WTC11 (cell line): Measurements from ENCODE around the gene KCNIP4. TPM values are rescaled to one million over a fixed set of nuclear protein-coding genes. Genes with fewer than 3 reads are reported as not detected.

Source experiments
- ATAC-seq: fragments of 200-7000 bp; cut with Tn5 transposase; 2 replicates; pipeline ENCODE4 v1.10.0; 2021; ENCODE audit warnings: mild to moderate bottlenecking, moderate library complexity
- CTCF ChIA-PET: fragments of 300-600 bp; sonication (Branson Sonifier 250); formaldehyde crosslinking; loops from one replicate; lab custom pipeline; 2021; ENCODE audit warnings: antibody characterized with exemption; lab: Charles Lee
- POLR2A ChIA-PET: fragments of 350-600 bp; sonication (Branson Sonifier 250); formaldehyde crosslinking; loops from one replicate; lab custom pipeline; 2021; ENCODE audit warnings: antibody characterized with exemption; lab: Charles Lee
- DNase-seq: peaks from one replicate; pipeline ENCODE4 v3.0.0; 2021; ENCODE audit warnings: low spot score
- H3K27ac Mint-ChIP-seq: 2 replicates; pipeline ENCODE4 v1.8.0; 2021; ENCODE audit warnings: mixed read lengths
- H3K27me3 Mint-ChIP-seq: 2 replicates; pipeline ENCODE4 v1.8.0; 2021; ENCODE audit warnings: low read depth, mild to moderate bottlenecking, moderate library complexity, mixed read lengths
- H3K36me3 Mint-ChIP-seq: 2 replicates; pipeline ENCODE4 v1.8.0; 2021; ENCODE audit warnings: mixed read lengths
- H3K4me1 Mint-ChIP-seq: 2 replicates; pipeline ENCODE4 v1.8.0; 2022; ENCODE audit warnings: mixed read lengths
- H3K4me3 Mint-ChIP-seq: 2 replicates; pipeline ENCODE4 v1.8.0; 2021; ENCODE audit warnings: mild to moderate bottlenecking, moderate library complexity, mixed read lengths
- H3K9me3 Mint-ChIP-seq: 2 replicates; pipeline ENCODE4 v1.8.0; 2021; ENCODE audit warnings: mixed read lengths
- ETV6 ChIP-seq: sonication (generic); formaldehyde crosslinking; IDR thresholded peaks from 2 replicates; pipeline ENCODE4 v1.8.1; 2022; ENCODE audit warnings: mild to moderate bottlenecking, missing genetic modification reagents
- FOXJ3 ChIP-seq: sonication (generic); formaldehyde crosslinking; IDR thresholded peaks from 2 replicates; pipeline ENCODE4 v1.9.0; 2021; ENCODE audit warnings: missing genetic modification reagents, mild to moderate bottlenecking, borderline replicate concordance
- GABPB1 ChIP-seq: sonication (generic); formaldehyde crosslinking; IDR thresholded peaks from 2 replicates; pipeline ENCODE4 v1.8.1; 2023; ENCODE audit warnings: mild to moderate bottlenecking, missing genetic modification reagents
- GRHL2 ChIP-seq: fragments of 250-450 bp; sonication (Bioruptor Pico); IDR thresholded peaks from 2 replicates; pipeline ENCODE4 v1.8.0; 2022; ENCODE audit warnings: mild to moderate bottlenecking, moderate library complexity; ENCODE audit not compliant: insufficient replicate concordance, severe bottlenecking
- MXD4 ChIP-seq: fragments of 250-450 bp; sonication (Bioruptor Pico); IDR thresholded peaks from 2 replicates; pipeline ENCODE4 v1.8.0; 2021; ENCODE audit warnings: mild to moderate bottlenecking, moderate library complexity, borderline replicate concordance
- NFATC4 ChIP-seq: fragments of 250-450 bp; sonication (Bioruptor Pico); IDR thresholded peaks from 2 replicates; pipeline ENCODE4 v1.9.0; 2021; ENCODE audit warnings: mild to moderate bottlenecking
- NR3C1 ChIP-seq: sonication (generic); formaldehyde crosslinking; conservative IDR thresholded peaks from 2 replicates; pipeline ENCODE4 v1.8.1; 2023; ENCODE audit warnings: low read depth, mild to moderate bottlenecking, missing genetic modification reagents
- TCF7 ChIP-seq: sonication (generic); formaldehyde crosslinking; IDR thresholded peaks from 2 replicates; pipeline ENCODE4 v1.8.0; 2022; ENCODE audit warnings: mild to moderate bottlenecking, low read depth, missing genetic modification reagents, moderate library complexity
- ZNF121 ChIP-seq: sonication (generic); formaldehyde crosslinking; IDR thresholded peaks from 2 replicates; pipeline ENCODE4 v1.8.0; 2023; ENCODE audit warnings: missing genetic modification reagents
- ZNF232 ChIP-seq: sonication (generic); formaldehyde crosslinking; IDR thresholded peaks from 2 replicates; pipeline ENCODE4 v1.8.0; 2022; ENCODE audit warnings: mild to moderate bottlenecking, missing genetic modification reagents
- ZNF416 ChIP-seq: fragments of 250-450 bp; sonication (Bioruptor Pico); IDR thresholded peaks from 2 replicates; pipeline ENCODE4 v1.9.0; 2021; ENCODE audit warnings: mild to moderate bottlenecking, inconsistent platforms
- ZNF671 ChIP-seq: fragments of 250-450 bp; sonication (Bioruptor Pico); IDR thresholded peaks from 2 replicates; pipeline ENCODE4 v1.8.0; 2021; ENCODE audit warnings: mild to moderate bottlenecking
- total RNA-seq: library from RNA; stranded (reverse); gene quantifications from 3 replicates; pipeline ENCODE4 v1.2.3, GENCODE V29; 2021
- TF ChIP-seq, protein P1 (sequence below): fragments of 250-450 bp; sonication (Bioruptor Pico); conservative IDR thresholded peaks from 2 replicates; pipeline ENCODE4 v1.9.0; 2021; ENCODE audit warnings: mild to moderate bottlenecking
- TF ChIP-seq, protein P2 (sequence below): sonication (generic); formaldehyde crosslinking; IDR thresholded peaks from 2 replicates; pipeline ENCODE4 v1.8.1; 2023; ENCODE audit warnings: mild to moderate bottlenecking, missing genetic modification reagents, borderline replicate concordance
- TF ChIP-seq, protein P3 (sequence below): sonication (generic); formaldehyde crosslinking; IDR thresholded peaks from 2 replicates; pipeline ENCODE4 v1.8.0; 2022; ENCODE audit warnings: mild to moderate bottlenecking, missing genetic modification reagents
- TF ChIP-seq, protein P4 (sequence below): fragments of 250-450 bp; sonication (Bioruptor Pico); IDR thresholded peaks from 2 replicates; pipeline ENCODE4 v1.9.0; 2021; ENCODE audit warnings: mild to moderate bottlenecking
- TF ChIP-seq, protein P5 (sequence below): sonication (generic); formaldehyde crosslinking; IDR thresholded peaks from 2 replicates; pipeline ENCODE4 v1.8.1; 2023; ENCODE audit warnings: mild to moderate bottlenecking, missing genetic modification reagents
- TF ChIP-seq, protein P6 (sequence below): sonication (generic); formaldehyde crosslinking; IDR thresholded peaks from 2 replicates; pipeline ENCODE4 v1.8.0; 2023; ENCODE audit warnings: missing genetic modification reagents
- TF ChIP-seq, protein P7 (sequence below): sonication (generic); formaldehyde crosslinking; IDR thresholded peaks from 2 replicates; pipeline ENCODE4 v1.8.0; 2022; ENCODE audit warnings: mild to moderate bottlenecking, missing genetic modification reagents

KCNIP4 gene
- total RNA-seq, 1 experiment from 2014 or later, result not detected

DNA sequence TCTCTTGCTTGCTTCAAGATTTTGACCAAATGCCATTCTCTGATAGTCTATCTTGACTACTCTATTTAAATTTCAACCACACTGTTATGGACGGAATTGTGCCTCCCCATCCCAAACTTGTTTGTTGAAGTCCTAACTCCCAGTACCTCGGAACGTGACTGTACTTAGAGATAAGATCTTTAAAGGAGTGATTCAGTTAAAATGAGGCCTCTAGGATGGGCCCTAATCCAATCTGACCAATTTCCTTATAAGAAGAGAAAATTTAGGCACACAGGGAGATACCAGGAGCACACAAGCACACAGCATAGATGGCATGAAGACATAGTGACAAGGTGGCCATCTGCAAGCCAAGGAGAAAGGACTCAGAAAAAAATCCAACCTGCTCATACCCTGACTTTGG, 269.9 kb downstream of the KCNIP4 start:
- H3K9me3 Mint-ChIP-seq, result no peaks in the 10 kb centered on the region

DNA sequence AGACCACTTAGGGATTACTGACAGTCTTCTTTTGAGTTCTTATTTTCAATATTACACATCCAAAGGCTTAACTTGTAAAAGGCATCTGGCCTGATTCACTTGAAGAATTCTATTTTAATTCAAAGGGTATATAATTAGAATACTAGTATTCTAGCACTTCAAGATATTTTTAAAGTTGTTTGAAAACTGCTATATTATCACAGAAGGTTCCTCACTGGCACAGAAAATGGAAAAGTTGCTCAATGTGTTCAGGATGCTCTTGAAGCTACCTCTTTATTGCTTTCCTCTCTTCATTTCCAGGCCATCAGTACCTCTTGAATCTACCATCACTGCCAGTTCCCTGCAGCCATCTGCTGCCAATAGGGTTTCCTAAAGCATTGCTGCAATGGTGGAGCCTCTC, 271.4 kb downstream of the KCNIP4 start:
- Mint-ChIP-seq H3K27ac (no peak overlapping the region), H3K9me3 (no peaks in the 10 kb centered on the region), H3K36me3 (no peaks in the 10 kb centered on the region), H3K4me1 (no peaks in the 10 kb centered on the region), H3K4me3 (no peak overlapping the region), H3K27me3 (no peaks in the 10 kb centered on the region)
- ChIA-PET POLR2A (no interaction called here), CTCF (no interaction called here)
- DNase-seq (no peak), ATAC-seq (no peak)
- TF ChIP-seq ZNF671 (CRISPR knock-in tag) (no peak), FOXJ3 (CRISPR knock-in tag) (no peak), ZNF232 (no peak), TCF7 (no peak), NR3C1 (CRISPR knock-in tag) (no peak), ETV6 (CRISPR knock-in tag) (no peak), MXD4 (no peak), ZNF121 (no peak), NFATC4 (CRISPR knock-in tag) (no peak), GABPB1 (CRISPR knock-in tag) (no peak), ZNF416 (CRISPR knock-in tag) (no peak)
- TF ChIP-seq, protein P1, sequence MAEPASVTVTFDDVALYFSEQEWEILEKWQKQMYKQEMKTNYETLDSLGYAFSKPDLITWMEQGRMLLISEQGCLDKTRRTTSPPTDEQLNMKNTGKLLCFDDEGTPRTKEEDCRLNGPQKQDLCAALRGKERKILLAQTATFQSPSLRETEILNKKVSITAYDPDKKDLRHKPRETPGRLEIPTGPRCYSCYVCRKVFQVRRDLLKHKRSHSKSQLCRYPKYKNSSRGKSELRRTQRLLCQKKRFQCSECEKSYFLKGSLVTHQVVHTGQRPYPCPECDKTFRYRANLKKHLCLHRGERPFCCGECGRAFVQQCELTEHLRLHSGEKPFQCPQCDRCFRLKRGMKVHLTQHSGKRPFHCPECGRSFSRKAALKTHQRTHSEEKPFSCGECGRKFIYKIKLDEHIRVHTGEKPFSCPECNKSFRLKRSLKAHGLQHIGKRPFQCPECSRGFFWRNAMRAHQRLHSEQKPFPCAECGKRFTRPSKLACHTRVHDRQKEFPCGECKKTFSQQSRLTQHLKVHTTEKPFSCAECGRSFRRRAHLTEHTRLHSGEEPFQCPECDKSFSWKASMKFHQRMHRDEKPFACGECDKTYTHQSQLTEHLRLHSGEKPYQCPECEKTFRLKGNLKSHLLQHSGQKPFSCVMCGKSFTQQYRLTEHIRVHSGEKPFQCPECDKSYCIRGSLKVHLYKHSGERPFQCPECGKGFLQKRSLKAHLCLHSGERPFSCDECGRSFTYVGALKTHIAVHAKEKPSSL (CRISPR knock-in tag), result no peak
- TF ChIP-seq, protein P2, sequence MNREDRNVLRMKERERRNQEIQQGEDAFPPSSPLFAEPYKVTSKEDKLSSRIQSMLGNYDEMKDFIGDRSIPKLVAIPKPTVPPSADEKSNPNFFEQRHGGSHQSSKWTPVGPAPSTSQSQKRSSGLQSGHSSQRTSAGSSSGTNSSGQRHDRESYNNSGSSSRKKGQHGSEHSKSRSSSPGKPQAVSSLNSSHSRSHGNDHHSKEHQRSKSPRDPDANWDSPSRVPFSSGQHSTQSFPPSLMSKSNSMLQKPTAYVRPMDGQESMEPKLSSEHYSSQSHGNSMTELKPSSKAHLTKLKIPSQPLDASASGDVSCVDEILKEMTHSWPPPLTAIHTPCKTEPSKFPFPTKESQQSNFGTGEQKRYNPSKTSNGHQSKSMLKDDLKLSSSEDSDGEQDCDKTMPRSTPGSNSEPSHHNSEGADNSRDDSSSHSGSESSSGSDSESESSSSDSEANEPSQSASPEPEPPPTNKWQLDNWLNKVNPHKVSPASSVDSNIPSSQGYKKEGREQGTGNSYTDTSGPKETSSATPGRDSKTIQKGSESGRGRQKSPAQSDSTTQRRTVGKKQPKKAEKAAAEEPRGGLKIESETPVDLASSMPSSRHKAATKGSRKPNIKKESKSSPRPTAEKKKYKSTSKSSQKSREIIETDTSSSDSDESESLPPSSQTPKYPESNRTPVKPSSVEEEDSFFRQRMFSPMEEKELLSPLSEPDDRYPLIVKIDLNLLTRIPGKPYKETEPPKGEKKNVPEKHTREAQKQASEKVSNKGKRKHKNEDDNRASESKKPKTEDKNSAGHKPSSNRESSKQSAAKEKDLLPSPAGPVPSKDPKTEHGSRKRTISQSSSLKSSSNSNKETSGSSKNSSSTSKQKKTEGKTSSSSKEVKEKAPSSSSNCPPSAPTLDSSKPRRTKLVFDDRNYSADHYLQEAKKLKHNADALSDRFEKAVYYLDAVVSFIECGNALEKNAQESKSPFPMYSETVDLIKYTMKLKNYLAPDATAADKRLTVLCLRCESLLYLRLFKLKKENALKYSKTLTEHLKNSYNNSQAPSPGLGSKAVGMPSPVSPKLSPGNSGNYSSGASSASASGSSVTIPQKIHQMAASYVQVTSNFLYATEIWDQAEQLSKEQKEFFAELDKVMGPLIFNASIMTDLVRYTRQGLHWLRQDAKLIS (CRISPR knock-in tag), result no peak
- TF ChIP-seq, protein P3, sequence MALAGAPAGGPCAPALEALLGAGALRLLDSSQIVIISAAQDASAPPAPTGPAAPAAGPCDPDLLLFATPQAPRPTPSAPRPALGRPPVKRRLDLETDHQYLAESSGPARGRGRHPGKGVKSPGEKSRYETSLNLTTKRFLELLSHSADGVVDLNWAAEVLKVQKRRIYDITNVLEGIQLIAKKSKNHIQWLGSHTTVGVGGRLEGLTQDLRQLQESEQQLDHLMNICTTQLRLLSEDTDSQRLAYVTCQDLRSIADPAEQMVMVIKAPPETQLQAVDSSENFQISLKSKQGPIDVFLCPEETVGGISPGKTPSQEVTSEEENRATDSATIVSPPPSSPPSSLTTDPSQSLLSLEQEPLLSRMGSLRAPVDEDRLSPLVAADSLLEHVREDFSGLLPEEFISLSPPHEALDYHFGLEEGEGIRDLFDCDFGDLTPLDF (CRISPR knock-in tag), result no peak
- TF ChIP-seq, protein P4, sequence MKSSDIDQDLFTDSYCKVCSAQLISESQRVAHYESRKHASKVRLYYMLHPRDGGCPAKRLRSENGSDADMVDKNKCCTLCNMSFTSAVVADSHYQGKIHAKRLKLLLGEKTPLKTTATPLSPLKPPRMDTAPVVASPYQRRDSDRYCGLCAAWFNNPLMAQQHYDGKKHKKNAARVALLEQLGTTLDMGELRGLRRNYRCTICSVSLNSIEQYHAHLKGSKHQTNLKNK, result no peak
- TF ChIP-seq, protein P5, sequence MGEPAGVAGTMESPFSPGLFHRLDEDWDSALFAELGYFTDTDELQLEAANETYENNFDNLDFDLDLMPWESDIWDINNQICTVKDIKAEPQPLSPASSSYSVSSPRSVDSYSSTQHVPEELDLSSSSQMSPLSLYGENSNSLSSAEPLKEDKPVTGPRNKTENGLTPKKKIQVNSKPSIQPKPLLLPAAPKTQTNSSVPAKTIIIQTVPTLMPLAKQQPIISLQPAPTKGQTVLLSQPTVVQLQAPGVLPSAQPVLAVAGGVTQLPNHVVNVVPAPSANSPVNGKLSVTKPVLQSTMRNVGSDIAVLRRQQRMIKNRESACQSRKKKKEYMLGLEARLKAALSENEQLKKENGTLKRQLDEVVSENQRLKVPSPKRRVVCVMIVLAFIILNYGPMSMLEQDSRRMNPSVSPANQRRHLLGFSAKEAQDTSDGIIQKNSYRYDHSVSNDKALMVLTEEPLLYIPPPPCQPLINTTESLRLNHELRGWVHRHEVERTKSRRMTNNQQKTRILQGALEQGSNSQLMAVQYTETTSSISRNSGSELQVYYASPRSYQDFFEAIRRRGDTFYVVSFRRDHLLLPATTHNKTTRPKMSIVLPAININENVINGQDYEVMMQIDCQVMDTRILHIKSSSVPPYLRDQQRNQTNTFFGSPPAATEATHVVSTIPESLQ (CRISPR knock-in tag), result no peak
- TF ChIP-seq, protein P6, sequence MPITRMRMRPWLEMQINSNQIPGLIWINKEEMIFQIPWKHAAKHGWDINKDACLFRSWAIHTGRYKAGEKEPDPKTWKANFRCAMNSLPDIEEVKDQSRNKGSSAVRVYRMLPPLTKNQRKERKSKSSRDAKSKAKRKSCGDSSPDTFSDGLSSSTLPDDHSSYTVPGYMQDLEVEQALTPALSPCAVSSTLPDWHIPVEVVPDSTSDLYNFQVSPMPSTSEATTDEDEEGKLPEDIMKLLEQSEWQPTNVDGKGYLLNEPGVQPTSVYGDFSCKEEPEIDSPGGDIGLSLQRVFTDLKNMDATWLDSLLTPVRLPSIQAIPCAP, result no peak
- TF ChIP-seq, protein P7, sequence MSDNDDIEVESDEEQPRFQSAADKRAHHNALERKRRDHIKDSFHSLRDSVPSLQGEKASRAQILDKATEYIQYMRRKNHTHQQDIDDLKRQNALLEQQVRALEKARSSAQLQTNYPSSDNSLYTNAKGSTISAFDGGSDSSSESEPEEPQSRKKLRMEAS (CRISPR knock-in tag), result no peak

More for the DNA sequence above, 269.9 kb downstream of the KCNIP4 start:
- no peak overlapping the region for H3K4me3 Mint-ChIP-seq
- POLR2A ChIA-PET, result no interaction called here
- no peaks in the 10 kb centered on the region for H3K36me3 Mint-ChIP-seq
- no peaks in the 10 kb centered on the region for H3K27me3 Mint-ChIP-seq
- ATAC-seq (no peak), DNase-seq (no peak)
- no peaks in the 10 kb centered on the region for H3K4me1 Mint-ChIP-seq
- no peak for TF ChIP-seq GRHL2 (CRISPR knock-in tag)
- H3K27ac Mint-ChIP-seq, result no peak overlapping the region
- CTCF ChIA-PET, result no interaction called here
